GM18519 (cell line): ENCODE data around the gene DCLK3.

ENCODE experiments used
- ATAC-seq: cut with Tn5 transposase; IDR thresholded peaks from one replicate; pipeline ENCODE4 v1.9.1; 2021; ENCODE audit warnings: mild to moderate bottlenecking, moderate library complexity; ENCODE audit not compliant: unreplicated experiment, low FRiP score

Gene DCLK3

GRCh38 chr3:36709826-36710365, 54.5 kb downstream of the DCLK3 start:
- no peak for ATAC-seq

- ATAC-seq: no peak
Observed at GRCh38 chr3:36709281-36709680, 55.1 kb downstream of the DCLK3 start.

- peak; percentile 75 for ATAC-seq
Observed at GRCh38 chr3:36707623-36708409, 56.5 kb downstream of the DCLK3 start.

- no peak for ATAC-seq
Observed at GRCh38 chr3:36705015-36705414, 59.3 kb downstream of the DCLK3 start.

- no peak for ATAC-seq
Observed at GRCh38 chr3:36704280-36704679, 60.1 kb downstream of the DCLK3 start.

- no peak for ATAC-seq
Observed at GRCh38 chr3:36701249-36701572, 63.1 kb downstream of the DCLK3 start.

- peak; percentile 87 for ATAC-seq
Observed at GRCh38 chr3:36700537-36701248, 63.7 kb downstream of the DCLK3 start.

GRCh38 chr3:36698314-36698713, 66.0 kb downstream of the DCLK3 start:
- no peak for ATAC-seq

- ATAC-seq: no peak
Observed at GRCh38 chr3:36697229-36698001, 66.9 kb downstream of the DCLK3 start.

- no peak for ATAC-seq
Observed at GRCh38 chr3:36696799-36697198, 67.6 kb downstream of the DCLK3 start.

GRCh38 chr3:36695769-36696137, 68.6 kb downstream of the DCLK3 start:
- ATAC-seq: no peak

GRCh38 chr3:36695113-36695768, 69.1 kb downstream of the DCLK3 start:
- no peak for ATAC-seq

GRCh38 chr3:36693670-36694069, 70.7 kb downstream of the DCLK3 start:
- ATAC-seq: peak; percentile 67

- no peak for ATAC-seq
Observed at GRCh38 chr3:36689560-36689959, 74.8 kb downstream of the DCLK3 start.

GRCh38 chr3:36688815-36689214, 75.5 kb downstream of the DCLK3 start:
- ATAC-seq: no peak

- ATAC-seq: no peak
Observed at GRCh38 chr3:36686516-36686915, 77.8 kb downstream of the DCLK3 start.

- ATAC-seq: no peak
Observed at GRCh38 chr3:36681867-36682266, 82.5 kb downstream of the DCLK3 start.

GRCh38 chr3:36680952-36681351, 83.4 kb downstream of the DCLK3 start:
- ATAC-seq: no peak

GRCh38 chr3:36679384-36680200, 84.8 kb downstream of the DCLK3 start:
- ATAC-seq: peak; percentile 69
